Keratinocyte (primary cell): Measurements from ENCODE around the gene DNAH11. TPM values are rescaled to one million over a fixed set of nuclear protein-coding genes. Genes with fewer than 3 reads are reported as not detected.

ENCODE experiments used
- DNase-seq: peaks from one replicate; pipeline ENCODE4 v3.0.0-alpha.2; 2011; ENCODE audit warnings: low read depth, missing footprints, low spot score
- FAIRE-seq: peaks from 2 replicates; lab custom pipeline; 2011; peaks lifted over from hg19 to GRCh38; lab: Jason Lieb, UNC
- H2AFZ ChIP-seq: 2 replicates; pipeline ENCODE4 v1.6.0; 2012; ENCODE audit warnings: low read length, control low read depth, inconsistent platforms; ENCODE audit not compliant: control insufficient read depth
- H3K27ac ChIP-seq: 2 replicates; pipeline ENCODE4 v1.5.1; 2011; ENCODE audit warnings: low read length; ENCODE audit not compliant: control insufficient read depth, insufficient read depth
- H3K27me3 ChIP-seq: 3 replicates; pipeline ENCODE4 v1.6.0; 2011; ENCODE audit warnings: low read length; ENCODE audit not compliant: control insufficient read depth, insufficient read depth; ENCODE audit errors: extremely low read depth
- H3K36me3 ChIP-seq, 2 experiments: 2 replicates in 1 of 2; 3 replicates in 1 of 2; pipeline ENCODE4 v1.5.1; 2011; ENCODE audit warnings: low read length in 2 of 2, mild to moderate bottlenecking in 1 of 2; ENCODE audit not compliant: control insufficient read depth in 2 of 2, insufficient read depth in 2 of 2; ENCODE audit errors: extremely low read depth in 1 of 2
- H3K4me1 ChIP-seq: 3 replicates; pipeline ENCODE4 v1.5.1; 2011; ENCODE audit warnings: low read length; ENCODE audit not compliant: control insufficient read depth, insufficient read depth; ENCODE audit errors: extremely low read depth
- H3K4me2 ChIP-seq: 3 replicates; pipeline ENCODE4 v1.6.0; 2011; ENCODE audit warnings: low read depth, low read length; ENCODE audit not compliant: control insufficient read depth, insufficient read depth; ENCODE audit errors: extremely low read depth
- H3K4me3 ChIP-seq, 3 experiments: fragments of 200-600 bp in 1 of 3; sonication (generic) in 1 of 3; 2 replicates in 2 of 3; 3 replicates in 1 of 3; pipeline ENCODE4 v1.5.1; 2011 to 2016; ENCODE audit warnings: low read length in 3 of 3, mild to moderate bottlenecking in 3 of 3, control low read depth in 2 of 3, inconsistent platforms in 1 of 3, low read depth in 1 of 3, mixed read lengths in 1 of 3, mixed run types in 1 of 3, moderate library complexity in 1 of 3; ENCODE audit not compliant: control insufficient read depth in 2 of 3, insufficient read depth in 2 of 3; ENCODE audit errors: extremely low read depth in 1 of 3
- H3K79me2 ChIP-seq: 2 replicates; pipeline ENCODE4 v1.6.0; 2012; ENCODE audit warnings: low read length; ENCODE audit not compliant: control insufficient read depth, insufficient read depth
- H3K9ac ChIP-seq: 3 replicates; pipeline ENCODE4 v1.6.0; 2011; ENCODE audit warnings: low read length; ENCODE audit not compliant: control insufficient read depth, insufficient read depth; ENCODE audit errors: extremely low read depth
- H3K9me1 ChIP-seq: 3 replicates; pipeline ENCODE4 v1.6.0; 2011; ENCODE audit warnings: low read length; ENCODE audit not compliant: control insufficient read depth, insufficient read depth; ENCODE audit errors: extremely low read depth
- H3K9me3 ChIP-seq: 2 replicates; pipeline ENCODE4 v1.5.1; 2012; ENCODE audit warnings: low read depth, low read length; ENCODE audit not compliant: control insufficient read depth
- H4K20me1 ChIP-seq: 3 replicates; pipeline ENCODE4 v1.6.0; 2011; ENCODE audit warnings: low read length; ENCODE audit not compliant: control insufficient read depth, insufficient read depth; ENCODE audit errors: extremely low read depth
- EZH2 ChIP-seq: IDR thresholded peaks from one replicate; pipeline ENCODE4 v1.6.1; 2012; ENCODE audit warnings: inconsistent platforms, mild to moderate bottlenecking, low read length, moderate library complexity
- dilution Hi-C: fragments of 300-500 bp; cut with MboI; formaldehyde crosslinking; loops from one replicate; pipeline ENCODE4 v1.7.0; 2020; ENCODE audit warnings: low sequenced_read_pairs; ENCODE audit not compliant: extremely low pct_ligation_motif_present
- polyA plus RNA-seq, 5 experiments: library from polyadenylated mRNA; depleted of rRNA in 3 of 5; stranded (reverse) in 3 of 5; stranded (forward) in 1 of 5; unstranded in 1 of 5; fragments of >200 nt; gene quantifications; 1 replicate in 1 of 5; 2 replicates in 3 of 5; 3 replicates in 1 of 5; pipeline versions ENCODE4 v1.2.1 to v1.2.3, GENCODE V29; 2011 to 2012; ENCODE audit warnings: missing spikeins in 2 of 5, low read depth in 1 of 5, low replicate concordance in 1 of 5
- TF ChIP-seq, protein P1 (sequence below), 3 experiments: IDR thresholded peaks in 1 of 3; conservative IDR thresholded peaks in 1 of 3; optimal IDR thresholded peaks in 1 of 3; 2 replicates in 2 of 3; 3 replicates in 1 of 3; pipeline versions ENCODE3 to v1.5.1; 2011; ENCODE audit warnings: low read length in 3 of 3, mild to moderate bottlenecking in 3 of 3, moderate library complexity in 2 of 3, control low read depth in 1 of 3, inconsistent platforms in 1 of 3; ENCODE audit not compliant: insufficient read depth in 2 of 3; ENCODE audit errors: extremely low read depth in 1 of 3

DNAH11 gene
- polyA plus RNA-seq, 1 donor (not counting 4 experiments of a cell fraction or from before 2014, with no cell fraction given) = 0.21 TPM

DNA sequence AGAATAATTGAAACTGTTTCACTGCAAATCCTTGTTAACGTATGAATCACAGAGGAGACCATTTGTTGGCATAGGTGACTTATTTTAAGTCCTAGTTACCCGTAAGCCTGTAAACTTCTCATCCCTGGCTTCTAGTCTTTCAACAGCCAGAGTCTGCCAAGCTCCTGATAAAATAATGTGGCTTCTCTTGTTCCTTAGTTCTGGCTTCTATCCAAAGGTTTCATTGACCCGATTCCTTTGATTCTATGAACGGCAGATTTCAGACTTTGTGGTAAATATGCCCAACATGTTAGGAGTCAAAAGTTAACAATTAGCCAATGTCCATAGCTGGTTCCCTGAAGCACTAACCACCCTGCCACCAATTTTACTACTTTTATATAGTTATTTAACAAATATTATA lies 23.3 kb downstream of the DNAH11 start:
- H4K20me1 ChIP-seq = no peaks in the 10 kb centered on the region
- no peaks in the 10 kb centered on the region for H3K79me2 ChIP-seq
- no peak overlapping the region for H3K4me3 ChIP-seq
- DNase-seq (no peak), FAIRE-seq (no peak)
- H3K36me3 ChIP-seq = no peaks in the 10 kb centered on the region
- TF ChIP-seq, protein P1, sequence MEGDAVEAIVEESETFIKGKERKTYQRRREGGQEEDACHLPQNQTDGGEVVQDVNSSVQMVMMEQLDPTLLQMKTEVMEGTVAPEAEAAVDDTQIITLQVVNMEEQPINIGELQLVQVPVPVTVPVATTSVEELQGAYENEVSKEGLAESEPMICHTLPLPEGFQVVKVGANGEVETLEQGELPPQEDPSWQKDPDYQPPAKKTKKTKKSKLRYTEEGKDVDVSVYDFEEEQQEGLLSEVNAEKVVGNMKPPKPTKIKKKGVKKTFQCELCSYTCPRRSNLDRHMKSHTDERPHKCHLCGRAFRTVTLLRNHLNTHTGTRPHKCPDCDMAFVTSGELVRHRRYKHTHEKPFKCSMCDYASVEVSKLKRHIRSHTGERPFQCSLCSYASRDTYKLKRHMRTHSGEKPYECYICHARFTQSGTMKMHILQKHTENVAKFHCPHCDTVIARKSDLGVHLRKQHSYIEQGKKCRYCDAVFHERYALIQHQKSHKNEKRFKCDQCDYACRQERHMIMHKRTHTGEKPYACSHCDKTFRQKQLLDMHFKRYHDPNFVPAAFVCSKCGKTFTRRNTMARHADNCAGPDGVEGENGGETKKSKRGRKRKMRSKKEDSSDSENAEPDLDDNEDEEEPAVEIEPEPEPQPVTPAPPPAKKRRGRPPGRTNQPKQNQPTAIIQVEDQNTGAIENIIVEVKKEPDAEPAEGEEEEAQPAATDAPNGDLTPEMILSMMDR (optimal IDR thresholded peaks at IDR 0.05 in 1 of 3, IDR thresholded peaks at IDR 0.05 in 1 of 3, conservative IDR thresholded peaks at IDR 0.05 in 1 of 3; ENCODE audit: extremely low read depth in 1 of 3, insufficient read depth in 2 of 3, low read length in 3 of 3) = no peak
- TF ChIP-seq EZH2 = no peak
- no peak overlapping the region for H3K9ac ChIP-seq
- dilution Hi-C loops = no loop called here
- no peak overlapping the region for H3K27ac ChIP-seq
- H3K9me1 ChIP-seq = no peaks in the 10 kb centered on the region
- H3K9me3 ChIP-seq = no peaks in the 10 kb centered on the region
- no peaks in the 10 kb centered on the region for H3K27me3 ChIP-seq
- H3K4me1 ChIP-seq = no peaks in the 10 kb centered on the region
- H2AFZ ChIP-seq = no peak overlapping the region
- H3K4me2 ChIP-seq = no peak overlapping the region

- no peaks in the 10 kb centered on the region for H4K20me1 ChIP-seq
- H3K4me2 ChIP-seq = no peak overlapping the region
- TF ChIP-seq, protein P1 (optimal IDR thresholded peaks at IDR 0.05 in 1 of 3, IDR thresholded peaks at IDR 0.05 in 1 of 3, conservative IDR thresholded peaks at IDR 0.05 in 1 of 3; ENCODE audit: extremely low read depth in 1 of 3, insufficient read depth in 2 of 3, low read length in 3 of 3) = peak in 1 of 3 experiments; percentile 25
- no peak for TF ChIP-seq EZH2
- FAIRE-seq (no peak), DNase-seq (no peak)
- H3K27me3 ChIP-seq = no peaks in the 10 kb centered on the region
- H3K4me1 ChIP-seq = no peaks in the 10 kb centered on the region
- H3K4me3 ChIP-seq = no peak overlapping the region
- H3K79me2 ChIP-seq = no peaks in the 10 kb centered on the region
- no peak overlapping the region for H3K27ac ChIP-seq
- dilution Hi-C loops = no loop called here
- H3K9me1 ChIP-seq = no peaks in the 10 kb centered on the region
- H3K9me3 ChIP-seq = no peaks in the 10 kb centered on the region
- no peak overlapping the region for H3K9ac ChIP-seq
- no peak overlapping the region for H2AFZ ChIP-seq
- H3K36me3 ChIP-seq = no peaks in the 10 kb centered on the region
These were observed 25.9 kb downstream of the DNAH11 start for GRCh38 chr7:21568762-21569161.
